HCT116 (cell line): ENCODE results near the gene TACC3. TPM values are rescaled to one million over a fixed set of nuclear protein-coding genes. Genes with fewer than 3 reads are reported as not detected.

Experiments
- ATAC-seq: fragments of 200-7000 bp; cut with Tn5 transposase; 2 replicates; pipeline ENCODE4 v1.9.1; 2020; ENCODE audit warnings: mild to moderate bottlenecking, moderate library complexity
- BruUV-seq: library from RNA; stranded (reverse); fragments of 400-500 nt; replicated peaks from 2 replicates; lab custom pipeline; 2021; lab: Mats Ljungman, UMichigan
- CTCF ChIA-PET: fragments of 300-600 bp; sonication (Branson Sonifier 250); formaldehyde crosslinking; loops from one replicate; lab custom pipeline; 2021; ENCODE audit warnings: antibody characterized with exemption; lab: Charles Lee
- POLR2A ChIA-PET: fragments of 300-600, 350-600 bp; sonication (Branson Sonifier 250); formaldehyde crosslinking; loops from one replicate; lab custom pipeline; 2021; ENCODE audit warnings: antibody characterized with exemption; lab: Charles Lee
- RAD21 ChIA-PET, 2 experiments: fragments of 300-600 bp; sonication (Branson Sonifier 250); formaldehyde crosslinking; loops; one replicate each; lab custom pipeline; 2023; ENCODE audit warnings: low total read pairs in 2 of 2; ENCODE audit not compliant: uncharacterized antibody in 2 of 2, unreplicated experiment in 2 of 2, low non-redundant PET in 1 of 2; lab: Charles Lee
- DNase-seq: peaks from one replicate; pipeline ENCODE4 v3.0.0-alpha.2; 2010; ENCODE audit warnings: low read depth, low spot score
- H2AFZ ChIP-seq: fragments of 200-600 bp; shearing (Covaris generic), sonication (generic); 2 replicates; pipeline ENCODE4 v1.6.1; 2017; ENCODE audit warnings: low read depth, mixed run types, mixed read lengths, antibody characterized with exemption, low read length; ENCODE audit not compliant: poor library complexity, severe bottlenecking
- H3K27ac ChIP-seq: 2 replicates; pipeline ENCODE4 v1.5.1; 2012; ENCODE audit warnings: low read depth, low read length
- H3K27me3 ChIP-seq: fragments of 200-600 bp; sonication (generic); 2 replicates; pipeline ENCODE4 v1.6.1; 2016; ENCODE audit warnings: mixed run types, low read length, mixed read lengths; ENCODE audit not compliant: insufficient read depth
- H3K36me3 ChIP-seq, 2 experiments: fragments of 200-500 bp in 1 of 2; fragments of 200-600 bp in 1 of 2; sonication (Bioruptor generic) in 1 of 2; sonication (generic) in 1 of 2; 2 replicates each; pipeline versions ENCODE4 v1.5.1 to v1.6.1; 2014 to 2016; ENCODE audit warnings: low read length in 2 of 2, inconsistent platforms in 1 of 2, mixed read lengths in 1 of 2, mixed run types in 1 of 2; ENCODE audit not compliant: insufficient read depth in 2 of 2, control insufficient read depth in 1 of 2
- H3K4me1 ChIP-seq, 2 experiments: fragments of 200-600 bp in 1 of 2; sonication (generic) in 1 of 2; 2 replicates each; pipeline versions ENCODE4 v1.5.1 to v1.6.1; 2012 to 2017; ENCODE audit warnings: low read length in 2 of 2, inconsistent platforms in 1 of 2, mild to moderate bottlenecking in 1 of 2, mixed read lengths in 1 of 2, mixed run types in 1 of 2, moderate library complexity in 1 of 2; ENCODE audit not compliant: insufficient read depth in 2 of 2, control insufficient read depth in 1 of 2
- H3K4me2 ChIP-seq: fragments of 200-600 bp; sonication (generic); 2 replicates; pipeline ENCODE4 v1.6.1; 2017; ENCODE audit warnings: mixed run types, low read length, mixed read lengths
- H3K4me3 ChIP-seq, 2 experiments: fragments of 200-600 bp in 1 of 2; sonication (generic) in 1 of 2; replicated peaks in 1 of 2; 2 replicates each; pipeline ENCODE4 v1.5.1; 2011 to 2016; ENCODE audit warnings: low read length in 2 of 2, control low read depth in 1 of 2, low read depth in 1 of 2, mild to moderate bottlenecking in 1 of 2, mixed read lengths in 1 of 2, mixed run types in 1 of 2
- H3K79me2 ChIP-seq: fragments of 200-600 bp; sonication (generic); 2 replicates; pipeline ENCODE4 v1.6.1; 2017; ENCODE audit warnings: mild to moderate bottlenecking, mixed run types, low read length, moderate library complexity, mixed read lengths; ENCODE audit not compliant: insufficient read depth
- H3K9ac ChIP-seq: fragments of 200-600 bp; sonication (generic); 2 replicates; pipeline ENCODE4 v1.6.1; 2016; ENCODE audit warnings: low read length, mixed read lengths
- H3K9me2 ChIP-seq: fragments of 200-600 bp; sonication (generic), shearing (Covaris generic); 2 replicates; pipeline ENCODE4 v1.6.1; 2017; ENCODE audit warnings: mixed run types, mild to moderate bottlenecking, moderate library complexity; ENCODE audit not compliant: insufficient read depth
- H3K9me3 ChIP-seq, 2 experiments: fragments of 200-500 bp in 1 of 2; fragments of 200-600 bp in 1 of 2; sonication (Bioruptor generic) in 1 of 2; sonication (generic) in 1 of 2; 2 replicates each; pipeline ENCODE4 v1.6.1; 2014 to 2017; ENCODE audit warnings: low read length in 2 of 2, mixed read lengths in 2 of 2, inconsistent platforms in 1 of 2, low read depth in 1 of 2, mild to moderate bottlenecking in 1 of 2, mixed run types in 1 of 2, moderate library complexity in 1 of 2; ENCODE audit not compliant: control insufficient read depth in 1 of 2, insufficient read depth in 1 of 2
- H4K20me1 ChIP-seq: fragments of 200-600 bp; sonication (generic), shearing (Covaris generic); 2 replicates; pipeline ENCODE4 v1.6.1; 2017; ENCODE audit warnings: mixed run types, mild to moderate bottlenecking, moderate library complexity; ENCODE audit not compliant: insufficient read depth
- CBX3 ChIP-seq: IDR thresholded peaks from 2 replicates; pipeline ENCODE4 v1.6.1; 2012; ENCODE audit warnings: low read depth
- CEBPB ChIP-seq: IDR thresholded peaks from 2 replicates; pipeline ENCODE4 v1.6.1; 2012; ENCODE audit warnings: low read depth
- CTCF ChIP-seq, 3 experiments: fragments of 200-600 bp in 1 of 3; sonication (generic) in 1 of 3; IDR thresholded peaks in 2 of 3; conservative IDR thresholded peaks in 1 of 3; 2 replicates each; pipeline ENCODE4 v1.5.1; 2012 to 2017; ENCODE audit warnings: low read depth in 2 of 3, low read length in 2 of 3, antibody characterized with exemption in 1 of 3, borderline replicate concordance in 1 of 3, control low read depth in 1 of 3, mild to moderate bottlenecking in 1 of 3, mixed read lengths in 1 of 3, mixed run types in 1 of 3, moderate library complexity in 1 of 3; ENCODE audit not compliant: insufficient read depth in 1 of 3
- EGR1 ChIP-seq: IDR thresholded peaks from 2 replicates; pipeline ENCODE4 v1.6.1; 2012; ENCODE audit warnings: low read depth
- ELF1 ChIP-seq: IDR thresholded peaks from 2 replicates; pipeline ENCODE4 v1.6.1; 2012; ENCODE audit warnings: low read depth, borderline replicate concordance
- EZH2 ChIP-seq: fragments of 200-600 bp; sonication (generic); IDR thresholded peaks from 2 replicates; pipeline ENCODE4 v1.6.1; 2017; ENCODE audit warnings: antibody characterized with exemption, mixed run types
- EZH2phosphoT487 ChIP-seq: fragments of 200-600 bp; IDR thresholded peaks from 2 replicates; pipeline ENCODE4 v1.6.1; 2018; ENCODE audit warnings: antibody characterized with exemption, borderline replicate concordance
- JUND ChIP-seq: IDR thresholded peaks from 2 replicates; pipeline ENCODE4 v1.6.1; 2012
- MAX ChIP-seq: IDR thresholded peaks from 2 replicates; pipeline ENCODE4 v1.6.1; 2012
- POLR2A ChIP-seq: IDR thresholded peaks from 2 replicates; pipeline ENCODE4 v1.7.0; 2011; ENCODE audit warnings: borderline replicate concordance; ENCODE audit not compliant: insufficient read depth, insufficient read length; ENCODE audit errors: extremely low read depth
- POLR2AphosphoS5 ChIP-seq: IDR thresholded peaks from 2 replicates; pipeline ENCODE4 v1.6.1; 2011; ENCODE audit warnings: mild to moderate bottlenecking, low read depth, low read length, moderate library complexity
- RAD21 ChIP-seq: IDR thresholded peaks from 2 replicates; pipeline ENCODE4 v1.6.1; 2012; ENCODE audit warnings: low read depth, mild to moderate bottlenecking
- REST ChIP-seq: IDR thresholded peaks from 2 replicates; pipeline ENCODE4 v1.6.1; 2012; ENCODE audit warnings: low read depth
- SIN3A ChIP-seq: IDR thresholded peaks from 2 replicates; pipeline ENCODE4 v1.6.1; 2012; ENCODE audit warnings: low read depth
- SP1 ChIP-seq: IDR thresholded peaks from 2 replicates; pipeline ENCODE4 v1.6.1; 2012; ENCODE audit warnings: low read depth
- SRF ChIP-seq: IDR thresholded peaks from 2 replicates; pipeline ENCODE4 v1.6.1; 2012; ENCODE audit warnings: low read depth
- TCF7L2 ChIP-seq: IDR thresholded peaks from 2 replicates; pipeline ENCODE4 v1.7.0; 2011; ENCODE audit warnings: borderline replicate concordance, inconsistent platforms; ENCODE audit not compliant: insufficient read depth, insufficient read length; ENCODE audit errors: extremely low read depth
- YY1 ChIP-seq: IDR thresholded peaks from 2 replicates; pipeline ENCODE4 v1.6.1; 2011; ENCODE audit warnings: low read length, low read depth, moderate library complexity, mild to moderate bottlenecking; ENCODE audit not compliant: insufficient replicate concordance; ENCODE audit errors: extremely low read depth
- ZBTB33 ChIP-seq: IDR thresholded peaks from 2 replicates; pipeline ENCODE4 v1.6.1; 2011; ENCODE audit warnings: mild to moderate bottlenecking, low read length, moderate library complexity; ENCODE audit not compliant: insufficient replicate concordance; ENCODE audit errors: extremely low read depth
- ZNF274 ChIP-seq: fragments of 200-500 bp; sonication (Bioruptor generic); IDR thresholded peaks from 2 replicates; pipeline ENCODE4 v1.6.1; 2014; ENCODE audit warnings: mild to moderate bottlenecking, low read depth, low read length, inconsistent platforms
- intact Hi-C: fragments of 100-400 bp; cut with micrococcal nuclease; formaldehyde crosslinking; loops from 2 replicates; pipeline ENCODE4 v1.10.0; 2022
- total RNA-seq: library from RNA; stranded (reverse); gene quantifications from one replicate; pipeline ENCODE4 v1.2.1, GENCODE V29; 2021; ENCODE audit not compliant: unreplicated experiment

Gene TACC3
- total RNA-seq, 1 experiment from 2014 or later = 106 TPM

- Histone ChIP-seq H3K36me3 (peaks cover 6 to 30% of the 10 kb centered on the region in 2 experiments; a peak in 3 of 4 replicates), H3K9me3 (no peaks in the 10 kb centered on the region), H3K4me3 (no peak overlapping the region), H2AFZ (no peak overlapping the region), H3K4me1 (peaks cover 0 to 17% of the 10 kb centered on the region in 2 experiments; a peak in 1 of 4 replicates), H3K9ac (no peak overlapping the region), H3K27ac (no peak overlapping the region), H3K4me2 (no peak overlapping the region), H3K27me3 (no peaks in the 10 kb centered on the region), H3K9me2 (no peaks in the 10 kb centered on the region), H4K20me1 (no peaks in the 10 kb centered on the region), H3K79me2 (no peaks in the 10 kb centered on the region)
- intact Hi-C loops = no loop called here
- no peak for DNase-seq
- TF ChIP-seq ZNF274 = no peak
- TF ChIP-seq EZH2 = no peak
- no peak for TF ChIP-seq EZH2phosphoT487
- TF ChIP-seq TCF7L2 = no peak
- no peak for TF ChIP-seq JUND
- TF ChIP-seq REST = no peak
- no peak for TF ChIP-seq SRF
- no peak for TF ChIP-seq YY1
- TF ChIP-seq POLR2AphosphoS5 = no peak
- no peak for TF ChIP-seq POLR2A
- no peak for TF ChIP-seq EGR1
- no peak for TF ChIP-seq SIN3A
- TF ChIP-seq CEBPB = no peak
- no peak for TF ChIP-seq ELF1
- no peak for TF ChIP-seq CTCF (IDR thresholded peaks at IDR 0.05 in 2 of 3, conservative IDR thresholded peaks at IDR 0.05 in 1 of 3; ENCODE audit: borderline replicate concordance in 1 of 3, insufficient read depth in 1 of 3, low read depth in 2 of 3, low read length in 2 of 3)
- no peak for TF ChIP-seq MAX
- TF ChIP-seq RAD21 = no peak
- TF ChIP-seq SP1 = no peak
- no peak for TF ChIP-seq CBX3
- no peak for TF ChIP-seq ZBTB33
- no TSS peak for BruUV-seq
- POLR2A ChIA-PET = no interaction called here
- no peak for ATAC-seq
- RAD21 ChIA-PET = interaction anchor here in 1 of 2 experiments (0.6 kb wide), 1 partner anchor 200 kb away, joined by 3 read pairs; no protein-coding TSS in a partner anchor
- CTCF ChIA-PET = interaction anchor here (0.6 to 2.5 kb wide), 5 partner anchors 18 to 163 kb away, joined by 3 to 13 read pairs (median 3); no protein-coding TSS in a partner anchor
These were observed 23.2 kb downstream of the TACC3 start for GRCh38 chr4:1744552-1744951.
